Measurements from ENCODE around the gene NCK2. TPM values are rescaled to one million over a fixed set of nuclear protein-coding genes. Genes with fewer than 3 reads are reported as not detected.

The NCK2 gene
- total and polyA plus RNA-seq, 2 of the 4 experiments (the other 2 are of a cell fraction): 15.8 to 22.2 TPM

GRCh38 chr2:105731511-105731910, 13.2 kb upstream of the NCK2 start:
- no peak overlapping the region for H3K23ac ChIP-seq (ENCODE audit: low read depth, low read length)
- BruUV-seq (replicated peaks): no TSS peak
- no peak overlapping the region for H4K91ac ChIP-seq (ENCODE audit: insufficient read depth, low read depth, low read length)
- no peaks in the 10 kb centered on the region for H3K4me1 ChIP-seq (ENCODE audit: control insufficient read depth, insufficient read depth, low read length)
- H2AK5ac ChIP-seq (ENCODE audit: low read depth, low read length): no peak overlapping the region
- ChIA-PET CTCF (no interaction called here), POLR2A (ENCODE audit: unreplicated experiment) (no interaction called here)
- in situ Hi-C loops (cut with MboI; ENCODE audit: low sequenced_read_pairs): no loop called here
- no peak overlapping the region for H2AK9ac ChIP-seq (replicated peaks; ENCODE audit: low read depth, low read length, poor library complexity)
- 0 out of 2 replicates have a peak, but pooled peaks cover 2% of the 10 kb centered on the region for H3K9me1 ChIP-seq (ENCODE audit: insufficient read depth, low read length)
- H4K5ac ChIP-seq (ENCODE audit: low read depth, low read length): no peak overlapping the region
- dilution Hi-C loops (cut with HindIII; ENCODE audit: low sequenced_read_pairs, unreplicated experiment): no loop called here
- H2BK120ac ChIP-seq (ENCODE audit: low read depth, low read length): no peak overlapping the region
- intact Hi-C loops (cut with micrococcal nuclease): no loop called here
- no peak overlapping the region for H3K14ac ChIP-seq (replicated peaks; ENCODE audit: low read depth, low read length)
- H2AFZ ChIP-seq (replicated peaks; ENCODE audit: low read length, poor library complexity): no peak overlapping the region
- H2BK20ac ChIP-seq (ENCODE audit: low read depth, low read length): no peak overlapping the region
- H4K20me1 ChIP-seq (ENCODE audit: insufficient read depth, low read length): no peaks in the 10 kb centered on the region
- no peaks in the 10 kb centered on the region for H3K79me1 ChIP-seq (ENCODE audit: low read depth in 1 of 2, low read length in 2 of 2)
- no peak overlapping the region for H3K56ac ChIP-seq (ENCODE audit: extremely low read depth, insufficient read depth, low read length)
- no peaks in the 10 kb centered on the region for H3K36me3 ChIP-seq (ENCODE audit: control insufficient read depth, insufficient read depth, low read length)
- H3K4me2 ChIP-seq (ENCODE audit: low read depth, low read length): no peak overlapping the region
- no peak for ATAC-seq (ENCODE audit: low read depth)
- TF ChIP-seq CEBPB (IDR thresholded peaks at IDR 0.05; ENCODE audit: low read depth, low read length) (no peak), POLR2A (IDR thresholded peaks at IDR 0.05; ENCODE audit: low read depth, low read length) (no peak), NFE2L2 (IDR thresholded peaks at IDR 0.05; ENCODE audit: low read depth, low read length) (no peak), RAD21 (IDR thresholded peaks at IDR 0.05; ENCODE audit: low read length) (no peak), USF2 (IDR thresholded peaks at IDR 0.05; ENCODE audit: low read depth, low read length) (no peak), MAFK (IDR thresholded peaks at IDR 0.05; ENCODE audit: low read depth, low read length) (no peak), FOS (IDR thresholded peaks at IDR 0.05; ENCODE audit: low read depth, low read length) (no peak), CHD1 (IDR thresholded peaks at IDR 0.05; ENCODE audit: low read depth, low read length) (no peak), CTCF (conservative IDR thresholded peaks at IDR 0.05; ENCODE audit: low read depth, low read length) (no peak), RFX5 (IDR thresholded peaks at IDR 0.05; ENCODE audit: low read depth, low read length) (no peak), SMC3 (IDR thresholded peaks at IDR 0.05; ENCODE audit: low read depth, low read length) (no peak), ELK1 (IDR thresholded peaks at IDR 0.05; ENCODE audit: borderline replicate concordance, low read depth, low read length) (no peak), MXI1 (IDR thresholded peaks at IDR 0.05; ENCODE audit: borderline replicate concordance, low read depth, low read length) (no peak), BHLHE40 (IDR thresholded peaks at IDR 0.05; ENCODE audit: low read depth, low read length) (no peak), RCOR1 (IDR thresholded peaks at IDR 0.05; ENCODE audit: insufficient replicate concordance, low read length) (no peak)
- peaks cover 12% of the 10 kb centered on the region for H3K27me3 ChIP-seq (ENCODE audit: control insufficient read depth, insufficient read depth, low read length)
- H3K9ac ChIP-seq (ENCODE audit: low read depth, low read length): no peak overlapping the region
- no peak for DNase-seq
- no peak overlapping the region for H2BK15ac ChIP-seq (ENCODE audit: low read depth, low read length)
- H3K18ac ChIP-seq (ENCODE audit: low read depth, low read length): no peak overlapping the region
- peaks cover 5% of the 10 kb centered on the region for H3K9me3 ChIP-seq (ENCODE audit: control insufficient read depth, insufficient read depth, low read length)
- no peak overlapping the region for H2BK5ac ChIP-seq (ENCODE audit: low read depth, low read length, poor library complexity, severe bottlenecking)
- no peak overlapping the region for H3K4me3 ChIP-seq (ENCODE audit: insufficient read depth, low read depth, low read length)
- no peak overlapping the region for H3K27ac ChIP-seq (ENCODE audit: insufficient read depth, low read length)
- H3K4ac ChIP-seq (ENCODE audit: low read depth, low read length): no peak overlapping the region
- 93% methylated on average over 2 of the region's 4 CpGs; no CpG with 5 or more reads in 1 of the 2 experiments for WGBS, 2 experiments (ENCODE audit: extremely low coverage in 2 of 2, insufficient read length in 1 of 2)
- no peak overlapping the region for H4K8ac ChIP-seq (ENCODE audit: low read depth in 2 of 2, low read length in 2 of 2)

Measured in IMR-90 (cell line).